GM23338 (cell line): ENCODE data around the gene EPGN. TPM values are rescaled to one million over a fixed set of nuclear protein-coding genes. Genes with fewer than 3 reads are reported as not detected.

Experiments
- ATAC-seq: fragments of 200-7000 bp; cut with Tn5 transposase; 3 replicates; pipeline ENCODE4 v1.9.1; 2020
- DNase-seq: peaks from one replicate; pipeline ENCODE4 v3.0.0-alpha.2; 2015; ENCODE audit warnings: low spot score
- H2AFZ ChIP-seq: fragments of 200-600 bp; sonication (generic); 2 replicates; pipeline ENCODE4 v1.8.0; 2016; ENCODE audit warnings: antibody characterized with exemption, mild to moderate bottlenecking, moderate library complexity
- H3F3A ChIP-seq: fragments of 200-600 bp; sonication (generic); replicated peaks from 2 replicates; pipeline ENCODE4 v1.8.0; 2017; ENCODE audit warnings: antibody characterized with exemption, mixed run types, low read depth
- H3K27ac ChIP-seq: fragments of 200-600 bp; sonication (generic); 2 replicates; pipeline ENCODE4 v1.6.1; 2016; ENCODE audit warnings: low read depth
- H3K27me3 ChIP-seq: fragments of 200-600 bp; sonication (generic); 2 replicates; pipeline ENCODE4 v1.8.0; 2016; ENCODE audit warnings: mild to moderate bottlenecking, mixed run types, moderate library complexity; ENCODE audit not compliant: insufficient read depth
- H3K36me3 ChIP-seq: fragments of 200-600 bp; sonication (generic); 2 replicates; pipeline ENCODE4 v1.8.0; 2016; ENCODE audit warnings: mild to moderate bottlenecking; ENCODE audit not compliant: insufficient read depth
- H3K4me1 ChIP-seq: fragments of 200-600 bp; sonication (generic); 2 replicates; pipeline ENCODE4 v1.8.0; 2016; ENCODE audit warnings: mild to moderate bottlenecking, moderate library complexity; ENCODE audit not compliant: insufficient read depth
- H3K4me2 ChIP-seq: fragments of 200-600 bp; sonication (generic); 2 replicates; pipeline ENCODE4 v1.7.1; 2017; ENCODE audit warnings: mixed run types
- H3K4me3 ChIP-seq: fragments of 200-600 bp; sonication (generic); 2 replicates; pipeline ENCODE4 v1.6.1; 2016; ENCODE audit warnings: mixed run types
- H3K79me2 ChIP-seq: fragments of 200-600 bp; sonication (generic); replicated peaks from 2 replicates; pipeline ENCODE4 v1.8.0; 2017; ENCODE audit warnings: mild to moderate bottlenecking; ENCODE audit not compliant: insufficient read depth
- H3K9me2 ChIP-seq: fragments of 200-600 bp; sonication (generic); 2 replicates; pipeline ENCODE4 v1.8.0; 2017; ENCODE audit not compliant: insufficient read depth
- H4K20me1 ChIP-seq: fragments of 200-600 bp; sonication (generic); replicated peaks from 2 replicates; pipeline ENCODE4 v1.8.0; 2017; ENCODE audit warnings: mild to moderate bottlenecking; ENCODE audit not compliant: insufficient read depth
- H3K27ac Mint-ChIP-seq: 2 replicates; pipeline ENCODE4 v1.8.0; 2020; ENCODE audit warnings: inconsistent platforms, mild to moderate bottlenecking, moderate library complexity, mixed read lengths
- H3K27me3 Mint-ChIP-seq: 3 replicates; pipeline ENCODE4 v1.8.0; 2022; ENCODE audit warnings: low read depth, mild to moderate bottlenecking, moderate library complexity, mixed read lengths, inconsistent platforms; ENCODE audit not compliant: insufficient read depth, poor library complexity
- H3K36me3 Mint-ChIP-seq: 3 replicates; pipeline ENCODE4 v1.8.0; 2021; ENCODE audit warnings: low read depth, mild to moderate bottlenecking, inconsistent platforms, moderate library complexity, mixed read lengths
- H3K4me1 Mint-ChIP-seq: 3 replicates; pipeline ENCODE4 v1.8.0; 2020; ENCODE audit warnings: mild to moderate bottlenecking, inconsistent platforms, mixed read lengths
- H3K4me3 Mint-ChIP-seq: 3 replicates; pipeline ENCODE4 v1.8.0; 2021; ENCODE audit warnings: moderate library complexity, mild to moderate bottlenecking, inconsistent platforms, mixed read lengths
- H3K9me3 Mint-ChIP-seq: 3 replicates; pipeline ENCODE4 v1.8.0; 2020; ENCODE audit warnings: moderate library complexity, mild to moderate bottlenecking, inconsistent platforms, mixed read lengths
- EZH2 ChIP-seq: fragments of 200-600 bp; sonication (generic); IDR thresholded peaks from one replicate; pipeline ENCODE4 v1.8.0; 2017; ENCODE audit warnings: antibody characterized with exemption, mild to moderate bottlenecking, low read depth; ENCODE audit not compliant: unreplicated experiment
- JUNB ChIP-seq: IDR thresholded peaks from one replicate; pipeline ENCODE4 v1.6.1; 2016; ENCODE audit warnings: antibody characterized with exemption; ENCODE audit not compliant: unreplicated experiment
- STAT1 ChIP-seq: IDR thresholded peaks from one replicate; pipeline ENCODE4 v1.6.1; 2016; ENCODE audit warnings: antibody characterized with exemption; ENCODE audit not compliant: unreplicated experiment
- ZNF462 ChIP-seq: fragments of 250-450 bp; sonication (Bioruptor Pico); IDR thresholded peaks from 2 replicates; pipeline ENCODE4 v1.5.0; 2020; ENCODE audit warnings: mild to moderate bottlenecking, moderate library complexity
- polyA plus RNA-seq: library from polyadenylated mRNA; unstranded; fragments of >200 nt; fragmentation: Nextera tagmentation; extraction: Ambion mirVana; gene quantifications from 2 replicates; pipeline ENCODE4 v1.2.1, GENCODE V29; 2016
- total RNA-seq: library from RNA; depleted of rRNA; stranded (reverse); fragments of >200 nt; shearing (Covaris generic); gene quantifications from 2 replicates; pipeline ENCODE4 v1.2.3, GENCODE V29; 2014
- TF ChIP-seq, protein P1 (sequence below): IDR thresholded peaks from 2 replicates; pipeline ENCODE4 v1.6.1; 2016; ENCODE audit warnings: antibody characterized with exemption

Gene EPGN
- total and polyA plus RNA-seq, 2 experiments from 2014 or later, result not detected

DNA sequence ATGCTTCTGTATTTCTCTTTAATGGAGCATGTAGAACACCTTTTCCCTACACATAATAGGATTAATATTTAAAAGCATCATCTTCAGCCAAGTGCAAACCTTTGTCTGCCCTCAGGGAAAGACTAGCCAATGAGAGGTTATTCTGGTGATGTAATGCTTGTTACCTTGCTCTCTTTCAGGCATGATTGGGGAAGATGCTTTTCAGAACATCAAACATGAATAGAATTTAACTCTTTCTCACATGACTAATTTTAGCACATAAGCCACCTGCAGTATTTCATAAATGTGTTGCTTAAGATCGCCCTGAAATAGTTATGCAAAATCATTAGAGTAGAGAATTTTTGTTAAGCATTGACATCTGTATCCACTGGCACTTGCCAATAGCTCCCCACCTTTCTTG is 10.7 kb upstream of the EPGN start (continued):
- TF ChIP-seq, protein P1, sequence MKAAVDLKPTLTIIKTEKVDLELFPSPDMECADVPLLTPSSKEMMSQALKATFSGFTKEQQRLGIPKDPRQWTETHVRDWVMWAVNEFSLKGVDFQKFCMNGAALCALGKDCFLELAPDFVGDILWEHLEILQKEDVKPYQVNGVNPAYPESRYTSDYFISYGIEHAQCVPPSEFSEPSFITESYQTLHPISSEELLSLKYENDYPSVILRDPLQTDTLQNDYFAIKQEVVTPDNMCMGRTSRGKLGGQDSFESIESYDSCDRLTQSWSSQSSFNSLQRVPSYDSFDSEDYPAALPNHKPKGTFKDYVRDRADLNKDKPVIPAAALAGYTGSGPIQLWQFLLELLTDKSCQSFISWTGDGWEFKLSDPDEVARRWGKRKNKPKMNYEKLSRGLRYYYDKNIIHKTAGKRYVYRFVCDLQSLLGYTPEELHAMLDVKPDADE, result no peak
- TF ChIP-seq JUNB, result no peak

DNA sequence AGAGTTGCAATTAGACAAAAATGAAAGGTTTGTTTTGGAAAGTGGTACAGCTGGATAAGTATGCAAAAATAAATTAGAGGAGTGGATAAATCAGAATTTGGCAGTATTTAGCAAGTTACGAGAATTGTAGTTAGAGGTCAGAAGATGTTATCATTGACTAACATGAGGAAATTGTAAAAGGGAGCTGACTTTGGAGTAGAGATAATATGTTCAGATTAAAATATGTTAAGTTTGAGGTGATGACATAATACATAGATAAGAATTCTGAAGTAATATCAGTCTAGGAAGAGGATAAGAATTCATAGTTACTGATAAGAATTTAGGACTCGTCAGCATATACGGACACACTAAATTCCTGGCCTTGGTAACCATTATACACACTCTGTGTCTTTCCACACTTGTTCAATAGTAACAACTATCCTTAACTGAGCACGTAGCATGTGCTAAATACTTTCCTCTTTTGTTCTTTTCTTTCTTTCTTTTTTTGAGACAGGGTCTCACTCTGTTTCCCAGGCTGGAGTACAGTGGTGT is 4.1 kb upstream of the EPGN start:
- Histone ChIP-seq H3K4me3 (no peak overlapping the region), H3K4me1 (no peaks in the 10 kb centered on the region), H3K27me3 (no peaks in the 10 kb centered on the region), H3K79me2 (no peaks in the 10 kb centered on the region), H3K4me2 (no peak overlapping the region), H3F3A (no peaks in the 10 kb centered on the region), H3K27ac (no peak overlapping the region), H3K36me3 (no peaks in the 10 kb centered on the region), H3K9me2 (no peaks in the 10 kb centered on the region), H2AFZ (no peak overlapping the region), H4K20me1 (no peaks in the 10 kb centered on the region)
- Mint-ChIP-seq H3K4me3 (no peak overlapping the region), H3K27me3 (no peaks in the 10 kb centered on the region), H3K9me3 (no peaks in the 10 kb centered on the region), H3K4me1 (no peaks in the 10 kb centered on the region), H3K27ac (no peak overlapping the region), H3K36me3 (no peaks in the 10 kb centered on the region)
- DNase-seq (no peak), ATAC-seq (no peak)
- TF ChIP-seq STAT1 (no peak), JUNB (no peak), EZH2 (no peak), ZNF462 (CRISPR knock-in tag) (no peak)
